Measurements from ENCODE around the gene RRP9.

The RRP9 gene

DNA sequence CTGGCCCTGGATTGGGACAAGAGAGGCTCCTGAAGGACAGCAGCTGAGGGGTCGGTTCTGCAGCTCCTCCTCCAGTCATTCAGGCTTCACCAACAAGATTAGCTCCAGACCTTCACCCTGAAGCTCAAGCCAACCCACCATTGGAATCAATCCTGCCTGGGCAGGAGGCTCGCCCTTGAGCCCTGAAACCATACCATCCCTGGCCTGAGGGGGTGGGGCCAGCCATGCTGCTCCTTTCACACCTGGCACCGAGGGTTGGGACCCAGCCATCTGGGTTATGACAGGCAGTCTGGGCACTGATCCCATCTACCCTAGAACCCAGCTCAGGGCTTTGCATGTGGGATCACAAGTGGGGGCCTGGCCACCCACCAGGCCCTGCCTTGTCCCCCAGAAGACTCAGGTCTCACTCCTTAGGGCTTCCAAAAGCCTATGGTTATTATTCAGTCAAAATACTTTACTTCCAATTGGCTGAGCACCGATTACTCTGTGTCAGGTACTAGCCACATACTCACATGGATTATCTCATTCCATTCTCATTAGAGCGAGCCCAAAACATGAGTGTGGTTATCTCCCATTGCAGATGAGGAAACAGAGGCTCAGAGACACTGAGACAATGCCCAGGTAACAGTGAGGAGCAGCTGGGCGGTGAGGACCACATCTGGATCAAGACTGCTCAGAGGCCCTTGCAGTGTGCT, 29.0 kb upstream of the RRP9 start:
- DNase-seq = no peak

DNA sequence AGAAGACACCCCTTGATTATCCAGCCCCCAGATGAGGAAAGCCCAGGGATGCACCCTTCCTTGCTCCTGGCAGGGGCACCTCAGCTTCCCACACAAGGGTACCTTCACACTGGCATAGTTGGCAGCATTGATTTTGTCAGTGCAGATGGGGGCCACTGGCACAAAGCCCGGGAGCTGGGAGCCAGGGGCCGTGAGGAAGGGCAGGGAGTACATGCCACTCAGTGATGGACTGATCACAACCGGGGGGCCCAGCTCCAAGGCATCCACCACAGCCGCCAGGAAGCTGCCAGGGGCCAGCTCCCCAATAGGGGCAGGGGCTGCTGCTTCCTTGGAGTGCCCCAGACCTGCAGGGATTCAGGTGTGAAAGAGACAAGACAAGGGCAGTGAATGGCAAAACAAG, 28.1 kb upstream of the RRP9 start:
- DNase-seq = no peak

GRCh38 chr3:51968883-51969678, 27.4 kb upstream of the RRP9 start:
- DNase-seq = no peak

DNA sequence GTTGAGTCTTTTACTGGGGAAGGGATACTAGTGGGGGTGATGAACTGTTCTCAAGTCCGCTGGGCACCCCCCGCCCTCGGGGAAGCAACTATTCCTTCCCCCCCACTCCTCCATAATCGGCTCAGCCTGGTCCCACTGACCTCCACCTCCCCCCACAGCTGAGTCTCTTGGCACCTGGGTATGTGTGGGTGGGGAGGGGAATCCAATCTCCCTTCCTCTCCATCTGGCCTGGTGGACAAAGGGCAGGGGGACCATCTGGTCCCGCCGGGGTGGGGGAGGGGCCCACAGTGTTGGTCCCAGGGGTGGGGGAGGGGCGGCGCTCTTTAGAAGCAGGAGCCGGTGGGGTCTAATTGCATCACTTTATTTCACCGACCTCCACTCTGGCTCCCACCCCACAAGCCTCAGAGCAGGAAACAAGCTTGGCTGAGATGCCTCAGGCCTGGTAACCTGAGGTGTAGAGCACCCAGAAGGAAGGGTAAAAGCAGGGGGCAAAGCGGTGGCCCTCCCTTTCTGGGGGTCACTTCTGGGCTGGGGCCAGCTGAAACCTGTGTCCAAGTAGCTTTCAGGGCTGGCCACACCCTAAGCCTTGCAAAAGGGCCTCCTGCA, 26.6 kb upstream of the RRP9 start:
- no peak for DNase-seq

DNA sequence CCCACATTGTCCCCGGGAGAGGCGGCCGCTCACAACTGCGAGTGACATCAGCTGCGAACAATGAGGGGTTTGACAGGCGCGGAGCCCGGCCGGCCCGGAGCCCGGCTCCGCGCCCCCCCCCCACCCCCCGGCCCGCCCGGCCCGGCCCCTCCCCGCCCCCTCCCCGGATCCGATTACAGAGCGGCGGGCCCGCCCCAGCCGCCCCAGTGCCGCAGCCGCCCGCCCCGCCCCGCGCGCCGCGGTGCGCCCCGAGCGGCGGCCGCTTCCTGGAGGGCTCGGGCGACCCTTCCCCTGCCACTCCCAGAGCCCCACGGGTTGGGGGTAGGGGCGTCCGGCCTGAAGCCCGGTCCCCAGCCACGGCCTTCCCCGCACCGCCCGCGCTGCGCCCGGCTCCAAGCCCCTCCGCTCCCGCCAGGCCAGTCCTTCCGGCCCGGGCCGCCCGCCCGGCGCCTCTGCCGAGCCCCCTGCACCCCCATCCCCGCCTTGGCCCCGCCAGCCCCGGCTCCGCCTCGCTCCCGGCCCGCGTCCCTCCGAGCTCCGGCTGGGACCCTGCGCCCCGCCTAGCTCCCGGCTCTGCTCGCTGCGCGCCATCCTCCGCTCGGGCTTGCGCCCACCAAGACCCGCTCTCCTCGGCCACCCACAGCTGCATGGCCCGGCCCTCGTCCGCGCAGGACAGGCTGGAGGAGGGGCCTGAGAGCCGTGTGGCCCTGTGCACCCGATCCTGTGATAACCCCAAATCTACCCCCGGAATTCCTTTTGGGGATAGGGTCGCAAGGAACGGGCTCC, 25.9 kb upstream of the RRP9 start, which contains the start of gene PCBP4:
PCBP4 (minus strand) TSS at position 71 of the 786 bp plus-strand sequence. CDS start 6,214 bp downstream, outside the sequence.
- DNase-seq = no peak

- no peak for DNase-seq
Observed at GRCh38 chr3:51966922-51967383, 25.2 kb upstream of the RRP9 start.

- no peak for DNase-seq
Observed at GRCh38 chr3:51966486-51966885, 24.8 kb upstream of the RRP9 start.

GRCh38 chr3:51966016-51966415, 24.3 kb upstream of the RRP9 start:
- DNase-seq = no peak

GRCh38 chr3:51964521-51964920, 22.8 kb upstream of the RRP9 start:
- no peak for DNase-seq

GRCh38 chr3:51963951-51964451, 22.3 kb upstream of the RRP9 start:
- no peak for DNase-seq

GRCh38 chr3:51962854-51963530, 21.3 kb upstream of the RRP9 start:
- no peak for DNase-seq

- DNase-seq = no peak
Observed at GRCh38 chr3:51961602-51962569, 20.2 kb upstream of the RRP9 start.

DNA sequence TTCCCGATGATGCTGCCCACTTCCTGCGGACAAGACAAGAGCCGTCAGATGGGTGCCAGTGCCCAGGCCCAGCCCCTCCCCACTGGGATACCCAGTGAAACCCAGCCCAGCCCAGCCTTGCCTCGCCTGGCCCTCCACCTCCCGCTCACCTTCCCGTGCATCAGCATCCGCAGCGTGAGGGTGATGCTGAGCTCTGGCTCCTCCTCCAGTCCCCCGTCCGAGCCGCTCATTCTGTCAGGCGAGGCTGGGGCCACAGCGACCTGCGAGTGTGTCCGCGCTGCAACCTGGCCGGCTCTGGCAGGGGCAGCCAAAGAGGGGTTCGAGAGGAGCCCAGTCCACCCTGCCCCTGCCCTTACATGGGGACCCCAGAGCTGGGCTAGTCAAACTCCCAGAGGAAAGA, 19.3 kb upstream of the RRP9 start:
- no peak for DNase-seq

DNA sequence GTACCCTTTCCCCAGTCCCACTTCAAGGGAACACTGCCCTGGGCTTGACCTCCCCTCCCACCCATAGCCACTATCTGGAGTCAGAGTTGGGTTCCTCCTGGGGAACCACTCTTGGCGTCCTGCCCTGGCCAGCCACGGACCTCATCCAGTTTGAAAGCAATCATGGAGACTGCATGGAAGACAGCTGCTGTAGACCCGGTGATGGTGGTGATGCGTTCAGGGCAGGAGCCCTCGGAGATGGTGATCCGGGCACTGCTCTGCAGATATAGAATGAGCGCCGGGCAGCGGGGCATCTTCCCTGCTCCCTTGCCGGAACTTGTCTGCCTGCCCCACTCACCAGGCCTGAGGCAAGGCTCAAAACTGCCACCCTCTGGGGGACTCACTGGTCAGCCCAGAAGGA, 18.7 kb upstream of the RRP9 start:
- no peak for DNase-seq

DNA sequence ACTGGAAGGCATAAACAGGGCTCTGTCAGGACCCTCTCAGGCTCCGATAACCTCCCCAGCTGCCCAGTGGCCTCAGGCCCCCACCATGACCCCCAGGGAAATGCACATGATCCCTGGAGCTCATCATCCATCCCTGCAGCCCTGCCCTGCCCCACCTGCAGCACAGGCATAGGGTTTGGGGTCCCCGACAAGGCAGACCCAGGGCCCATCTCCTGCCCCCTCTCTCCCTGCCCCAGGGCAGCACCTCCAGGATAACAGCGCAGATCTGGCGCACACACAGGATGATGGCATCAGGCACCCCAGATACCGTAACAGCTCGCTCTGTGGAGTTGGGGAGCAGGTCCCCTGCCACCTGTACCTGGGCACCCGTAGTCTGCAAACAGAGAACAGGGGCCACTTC, 17.9 kb upstream of the RRP9 start:
- no peak for DNase-seq

- DNase-seq = no peak
Observed at GRCh38 chr3:51958603-51959521, 17.2 kb upstream of the RRP9 start.

DNA sequence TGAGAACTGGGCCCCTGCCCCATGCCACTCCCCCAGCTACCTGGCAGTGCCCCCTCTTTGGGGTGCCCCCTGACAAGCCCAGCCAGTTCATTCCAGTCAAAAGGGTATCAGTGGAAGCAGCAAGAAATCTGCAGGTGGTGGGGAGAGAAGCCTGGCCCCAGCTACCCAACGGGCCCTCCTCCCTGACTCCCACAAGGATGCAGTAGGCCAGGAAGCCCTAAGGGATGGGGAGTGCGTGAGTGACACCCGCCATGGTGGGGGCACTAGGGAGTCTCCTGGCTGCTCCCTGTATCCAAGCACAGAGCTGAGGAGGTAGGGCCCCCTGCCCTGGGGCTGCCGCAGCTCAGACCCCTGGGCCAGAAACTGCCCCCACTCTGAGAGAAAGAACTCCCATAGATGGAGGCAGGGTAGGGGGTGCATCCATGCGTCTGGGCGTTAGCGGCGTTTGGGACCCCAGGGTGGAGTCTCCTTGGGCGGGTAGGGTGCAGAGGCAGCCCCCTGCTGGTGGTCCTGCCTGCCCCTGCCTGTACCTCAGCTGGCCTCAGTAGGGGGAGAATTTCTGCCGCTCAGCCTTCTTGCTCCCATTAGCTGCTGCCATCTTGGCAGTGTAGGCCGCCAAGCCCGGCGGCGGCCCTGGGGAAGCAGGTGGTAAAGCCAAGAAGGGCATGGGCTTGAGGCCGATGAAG, 16.0 kb upstream of the RRP9 start:
- DNase-seq = no peak

GRCh38 chr3:51955893-51956770, 14.4 kb upstream of the RRP9 start:
- DNase-seq = no peak

Data from SW 1271 (cell line).